Measurements from ENCODE around the gene MYO5A. TPM values are rescaled to one million over a fixed set of nuclear protein-coding genes. Genes with fewer than 3 reads are reported as not detected.

MYO5A gene
- polyA plus RNA-seq, 2 of the 4 experiments (the other 2 are of a cell fraction): 15.1 to 46.7 TPM

GRCh38 chr15:52568601-52569585 is 40.2 kb upstream of the MYO5A start, which contains the start of gene ARPP19:
TSS of gene ARPP19 (minus strand) at chr15:52569030. CDS start at chr15:52568892, 138 bp downstream.
- H3K4me1 ChIP-seq: peaks cover 33% of the 10 kb centered on the region; the same call in 2 of the 3 replicates
- peak within 1 kb of the TSS; percentile 88 to 95 for H3K27ac ChIP-seq
- peak; percentile 96 to 97 for ATAC-seq
- peak within 1 kb of the TSS; percentile 77 for H3K4me3 ChIP-seq
- TF ChIP-seq SMC3 (IDR thresholded peaks at IDR 0.05) (peak; percentile 28; the same call in 2 of the 3 replicates), FOSL2 (IDR thresholded peaks at IDR 0.05) (no peak), FOSL2 (CRISPR knock-in tag; IDR thresholded peaks at IDR 0.05) (0 out of 2 replicates have a peak, but pooled peaks have one; percentile 7), ZNF302 (CRISPR knock-in tag; IDR thresholded peaks at IDR 0.05) (no peak), HDAC2 (IDR thresholded peaks at IDR 0.05) (no peak), MYC (IDR thresholded peaks at IDR 0.05; ENCODE audit: borderline replicate concordance, low read length) (peak; percentile 88; the same call in 1 of the 2 replicates), EHMT2 (IDR thresholded peaks at IDR 0.05; ENCODE audit: low read depth) (no peak; the same call in 1 of the 2 replicates), MAZ (IDR thresholded peaks at IDR 0.05; ENCODE audit: borderline replicate concordance, low read depth, low read length) (peak; percentile 67; the same call in 1 of the 2 replicates), JUNB (IDR thresholded peaks at IDR 0.05) (no peak), POLR2A (IDR thresholded peaks at IDR 0.05; ENCODE audit: low read length) (peak; percentile 67), BCL3 (IDR thresholded peaks at IDR 0.05) (peak; percentile 70; the same call in 1 of the 3 replicates), PBX3 (IDR thresholded peaks at IDR 0.05) (peak; percentile 56; the same call in 1 of the 2 replicates), BHLHE40 (IDR thresholded peaks at IDR 0.05; ENCODE audit: low read depth, low read length) (no peak), MAX (IDR thresholded peaks at IDR 0.05) (peak; percentile 98), HOXB13 (CRISPR knock-in tag; IDR thresholded peaks at IDR 0.05; ENCODE audit: low read depth) (peak; percentile 56; the same call in 1 of the 2 replicates), TP53 (CRISPR knock-in tag; IDR thresholded peaks at IDR 0.05) (no peak), MAFK (IDR thresholded peaks at IDR 0.05; ENCODE audit: partially characterized antibody) (no peak), RAD21 (conservative IDR thresholded peaks at IDR 0.05 in 1 of 2, IDR thresholded peaks at IDR 0.05 in 1 of 2) (peak; percentile 12 to 51; a peak in 2 of 5 replicates), HOXB5 (CRISPR knock-in tag; IDR thresholded peaks at IDR 0.05) (0 out of 2 replicates have a peak, but pooled peaks have one; percentile 46), PHF8 (IDR thresholded peaks at IDR 0.05; ENCODE audit: borderline replicate concordance, low read depth) (peak; percentile 99), ATOH8 (CRISPR knock-in tag; IDR thresholded peaks at IDR 0.05; ENCODE audit: low read depth) (0 out of 2 replicates have a peak, but pooled peaks have one; percentile 22), ZC3H11A (IDR thresholded peaks at IDR 0.05) (no peak), EHF (CRISPR knock-in tag; IDR thresholded peaks at IDR 0.05) (peak; percentile 57; the same call in 1 of the 2 replicates), CBX8 (IDR thresholded peaks at IDR 0.05) (no peak), NPAS2 (CRISPR knock-in tag; IDR thresholded peaks at IDR 0.05; ENCODE audit: borderline replicate concordance) (no peak), TFCP2L1 (CRISPR knock-in tag; IDR thresholded peaks at IDR 0.05) (no peak), JUN (IDR thresholded peaks at IDR 0.05) (peak; percentile 80 to 93; a peak in 4 of 5 replicates)
- TF ChIP-seq, protein P1, sequence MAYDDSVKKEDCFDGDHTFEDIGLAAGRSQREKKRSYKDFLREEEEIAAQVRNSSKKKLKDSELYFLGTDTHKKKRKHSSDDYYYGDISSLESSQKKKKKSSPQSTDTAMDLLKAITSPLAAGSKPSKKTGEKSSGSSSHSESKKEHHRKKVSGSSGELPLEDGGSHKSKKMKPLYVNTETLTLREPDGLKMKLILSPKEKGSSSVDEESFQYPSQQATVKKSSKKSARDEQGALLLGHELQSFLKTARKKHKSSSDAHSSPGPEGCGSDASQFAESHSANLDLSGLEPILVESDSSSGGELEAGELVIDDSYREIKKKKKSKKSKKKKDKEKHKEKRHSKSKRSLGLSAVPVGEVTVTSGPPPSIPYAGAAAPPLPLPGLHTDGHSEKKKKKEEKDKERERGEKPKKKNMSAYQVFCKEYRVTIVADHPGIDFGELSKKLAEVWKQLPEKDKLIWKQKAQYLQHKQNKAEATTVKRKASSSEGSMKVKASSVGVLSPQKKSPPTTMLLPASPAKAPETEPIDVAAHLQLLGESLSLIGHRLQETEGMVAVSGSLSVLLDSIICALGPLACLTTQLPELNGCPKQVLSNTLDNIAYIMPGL (CRISPR knock-in tag; IDR thresholded peaks at IDR 0.05; ENCODE audit: borderline replicate concordance): peak; percentile 97
- TF ChIP-seq, protein P2, sequence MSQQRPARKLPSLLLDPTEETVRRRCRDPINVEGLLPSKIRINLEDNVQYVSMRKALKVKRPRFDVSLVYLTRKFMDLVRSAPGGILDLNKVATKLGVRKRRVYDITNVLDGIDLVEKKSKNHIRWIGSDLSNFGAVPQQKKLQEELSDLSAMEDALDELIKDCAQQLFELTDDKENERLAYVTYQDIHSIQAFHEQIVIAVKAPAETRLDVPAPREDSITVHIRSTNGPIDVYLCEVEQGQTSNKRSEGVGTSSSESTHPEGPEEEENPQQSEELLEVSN (IDR thresholded peaks at IDR 0.05; ENCODE audit: borderline replicate concordance, low read depth): peak; percentile 99
- ChIA-PET POLR2A (interaction anchor here (1.0 to 1.1 kb wide), 2 partner anchors 10 to 110 kb away, joined by 3 read pairs; partner anchors contain the start of gene ATOSA), CTCF (no interaction called here)
- 7% methylated on average over 58 of the region's 82 CpGs for WGBS (ENCODE audit: missing lambda C conversion rate)
- H3K4me2 ChIP-seq: peak within 1 kb of the TSS; percentile 92
- DNase-seq (ENCODE audit: low read depth in 1 of 2, low spot score in 1 of 2): peak; percentile 99
- no peaks in the 10 kb centered on the region for H3K9me3 ChIP-seq
- peak; percentile 76 for FAIRE-seq
